ENCODE measurements around the gene TMEM69. TPM values are rescaled to one million over a fixed set of nuclear protein-coding genes. Genes with fewer than 3 reads are reported as not detected.

Gene TMEM69
- total and polyA plus RNA-seq, 2 of the 13 experiments (the other 11 are each of a cell fraction or from before 2014, with no cell fraction given) = 25.4 to 135 TPM

GRCh38 chr1:45687754-45688740 lies at the start of gene TMEM69 (continued):
- TF ChIP-seq MED8 (CRISPR knock-in tag; IDR thresholded peaks at IDR 0.05; ENCODE audit: insufficient replicate concordance) (peak; percentile 23), SMARCE1 (IDR thresholded peaks at IDR 0.05; ENCODE audit: borderline replicate concordance) (no peak), HOXA3 (CRISPR knock-in tag; IDR thresholded peaks at IDR 0.05) (peak; percentile 87), REXO4 (CRISPR knock-in tag; IDR thresholded peaks at IDR 0.05; ENCODE audit: borderline replicate concordance) (no peak), ZNF709 (CRISPR knock-in tag; IDR thresholded peaks at IDR 0.05) (0 out of 2 replicates have a peak, but pooled peaks have one; percentile 25), KAT7 (CRISPR knock-in tag; IDR thresholded peaks at IDR 0.05; ENCODE audit: borderline replicate concordance) (peak; percentile 74; the same call in 1 of the 2 replicates), ZHX2 (IDR thresholded peaks at IDR 0.05; ENCODE audit: low read depth) (0 out of 2 replicates have a peak, but pooled peaks have one; percentile 41), ZHX2 (CRISPR knock-in tag; IDR thresholded peaks at IDR 0.05; ENCODE audit: borderline replicate concordance) (no peak), KLF16 (CRISPR knock-in tag; IDR thresholded peaks at IDR 0.05) (peak in 1 of 2 experiments; percentile 45; a peak in 1 of 4 replicates), TOPORS (CRISPR knock-in tag; IDR thresholded peaks at IDR 0.05) (no peak), ZNF337 (CRISPR knock-in tag; IDR thresholded peaks at IDR 0.05; ENCODE audit: borderline replicate concordance, low read depth) (no peak), ZNF367 (CRISPR knock-in tag; IDR thresholded peaks at IDR 0.05; ENCODE audit: borderline replicate concordance) (0 out of 2 replicates have a peak, but pooled peaks have one; percentile 31), NFATC3 (CRISPR knock-in tag; IDR thresholded peaks at IDR 0.05) (no peak; the same call in 1 of the 2 replicates), SMAD3 (CRISPR knock-in tag; IDR thresholded peaks at IDR 0.05) (peak; percentile 84), MED13 (CRISPR knock-in tag; IDR thresholded peaks at IDR 0.05) (no peak), TFDP1 (CRISPR knock-in tag; IDR thresholded peaks at IDR 0.05; ENCODE audit: borderline replicate concordance) (peak; percentile 24; the same call in 1 of the 2 replicates), ZBTB26 (CRISPR knock-in tag; IDR thresholded peaks at IDR 0.05; ENCODE audit: borderline replicate concordance) (peak; percentile 77; the same call in 1 of the 2 replicates), THAP7 (CRISPR knock-in tag; IDR thresholded peaks at IDR 0.05) (0 out of 2 replicates have a peak, but pooled peaks have one; percentile 43), RBM39 (IDR thresholded peaks at IDR 0.05; ENCODE audit: low read depth, low read length, poor library complexity, severe bottlenecking) (peak; percentile 69)

Data from HepG2 (cell line).